ENCODE data around the gene SUGP1. TPM values are rescaled to one million over a fixed set of nuclear protein-coding genes. Genes with fewer than 3 reads are reported as not detected.

The SUGP1 gene
- total RNA-seq, 2 donors from 2014 or later, result 51.1 to 53.5 TPM

GRCh38 chr19:19262190-19263057 is 57.9 kb downstream of the SUGP1 start:
- DNase-seq (ENCODE audit: low spot score), result no peak
- 8% methylated on average over 31 of the region's 31 CpGs for WGBS
- TF ChIP-seq POLR2A (IDR thresholded peaks at IDR 0.05) (no peak), POLR2AphosphoS5 (IDR thresholded peaks at IDR 0.05) (no peak)
- TF ChIP-seq, protein P1, sequence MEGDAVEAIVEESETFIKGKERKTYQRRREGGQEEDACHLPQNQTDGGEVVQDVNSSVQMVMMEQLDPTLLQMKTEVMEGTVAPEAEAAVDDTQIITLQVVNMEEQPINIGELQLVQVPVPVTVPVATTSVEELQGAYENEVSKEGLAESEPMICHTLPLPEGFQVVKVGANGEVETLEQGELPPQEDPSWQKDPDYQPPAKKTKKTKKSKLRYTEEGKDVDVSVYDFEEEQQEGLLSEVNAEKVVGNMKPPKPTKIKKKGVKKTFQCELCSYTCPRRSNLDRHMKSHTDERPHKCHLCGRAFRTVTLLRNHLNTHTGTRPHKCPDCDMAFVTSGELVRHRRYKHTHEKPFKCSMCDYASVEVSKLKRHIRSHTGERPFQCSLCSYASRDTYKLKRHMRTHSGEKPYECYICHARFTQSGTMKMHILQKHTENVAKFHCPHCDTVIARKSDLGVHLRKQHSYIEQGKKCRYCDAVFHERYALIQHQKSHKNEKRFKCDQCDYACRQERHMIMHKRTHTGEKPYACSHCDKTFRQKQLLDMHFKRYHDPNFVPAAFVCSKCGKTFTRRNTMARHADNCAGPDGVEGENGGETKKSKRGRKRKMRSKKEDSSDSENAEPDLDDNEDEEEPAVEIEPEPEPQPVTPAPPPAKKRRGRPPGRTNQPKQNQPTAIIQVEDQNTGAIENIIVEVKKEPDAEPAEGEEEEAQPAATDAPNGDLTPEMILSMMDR (IDR thresholded peaks at IDR 0.05), result no peak
- peaks cover 11% of the 10 kb centered on the region for H3K27me3 ChIP-seq (replicated peaks; ENCODE audit: insufficient read depth)
- no peak overlapping the region for H3K27ac ChIP-seq
- intact Hi-C loops (cut with DNase I), result no loop called here
- no peaks in the 10 kb centered on the region for H3K4me1 ChIP-seq (replicated peaks)
- H3K36me3 ChIP-seq, result no peaks in the 10 kb centered on the region
- no peak overlapping the region for H3K4me3 ChIP-seq
- H3K9me3 ChIP-seq, result no peaks in the 10 kb centered on the region

GRCh38 chr19:19261350-19262189 is 58.7 kb downstream of the SUGP1 start:
- Histone ChIP-seq H3K36me3 (no peaks in the 10 kb centered on the region), H3K4me1 (replicated peaks) (no peaks in the 10 kb centered on the region), H3K27ac (no peak overlapping the region), H3K27me3 (replicated peaks; ENCODE audit: insufficient read depth) (peaks cover 11% of the 10 kb centered on the region), H3K9me3 (no peaks in the 10 kb centered on the region), H3K4me3 (no peak overlapping the region)
- no peak for TF ChIP-seq POLR2AphosphoS5 (IDR thresholded peaks at IDR 0.05)
- no peak for TF ChIP-seq POLR2A (IDR thresholded peaks at IDR 0.05)
- TF ChIP-seq, protein P1 (IDR thresholded peaks at IDR 0.05), result no peak
- WGBS, result 2% methylated on average over 52 of the region's 52 CpGs
- intact Hi-C loops (cut with DNase I), result no loop called here
- DNase-seq (ENCODE audit: low spot score), result no peak

DNA sequence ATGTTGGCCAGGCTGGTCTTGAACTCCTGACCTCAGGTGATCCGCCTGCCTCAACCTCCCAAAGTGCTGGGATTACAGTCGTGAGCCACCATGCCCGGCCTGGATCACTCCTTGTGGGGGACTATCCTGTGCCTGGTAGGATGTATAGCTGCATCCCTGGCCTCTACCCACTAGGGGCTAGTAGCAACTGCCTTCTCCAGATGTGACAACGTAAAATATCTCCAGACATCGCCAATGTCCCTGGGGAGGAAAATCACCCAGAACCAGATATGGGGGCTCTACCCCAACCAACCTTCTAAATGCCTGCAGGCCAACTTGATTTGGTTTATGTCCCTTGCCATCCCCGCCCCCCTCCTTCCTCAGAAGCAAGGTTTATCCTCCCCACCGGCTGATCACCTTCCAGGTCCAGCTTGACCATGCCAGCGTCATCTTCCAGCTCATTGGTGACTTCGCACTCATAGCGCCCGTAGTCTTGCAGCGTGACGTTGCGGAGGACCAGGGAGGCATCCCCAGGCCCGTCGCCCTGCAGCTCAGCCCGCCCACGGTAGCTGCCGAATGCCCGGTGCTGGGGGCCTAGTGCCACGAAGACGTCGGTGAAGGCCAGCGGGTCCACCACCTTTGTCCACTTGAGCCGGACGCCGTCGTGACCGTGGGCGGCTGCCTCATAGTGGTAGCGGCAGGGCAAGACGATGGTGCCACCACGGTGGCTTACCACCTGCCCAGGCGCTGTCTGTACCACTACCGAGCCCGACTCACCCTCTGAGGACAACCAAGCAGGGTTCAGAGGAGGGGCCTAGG is 59.7 kb downstream of the SUGP1 start:
- intact Hi-C loops (cut with DNase I), result no loop called here
- 65% methylated on average over 25 of the region's 36 CpGs for WGBS
- Histone ChIP-seq H3K36me3 (no peaks in the 10 kb centered on the region), H3K9me3 (no peaks in the 10 kb centered on the region), H3K4me3 (no peak overlapping the region), H3K27ac (no peak overlapping the region), H3K4me1 (replicated peaks) (no peaks in the 10 kb centered on the region), H3K27me3 (replicated peaks; ENCODE audit: insufficient read depth) (peaks cover 11% of the 10 kb centered on the region)
- DNase-seq (ENCODE audit: low spot score), result no peak
- TF ChIP-seq POLR2AphosphoS5 (IDR thresholded peaks at IDR 0.05) (no peak), POLR2A (IDR thresholded peaks at IDR 0.05) (no peak)
- TF ChIP-seq, protein P1 (IDR thresholded peaks at IDR 0.05), result no peak

- H3K4me1 ChIP-seq (replicated peaks), result no peaks in the 10 kb centered on the region
- H3K4me3 ChIP-seq, result no peak overlapping the region
- H3K27ac ChIP-seq, result no peak overlapping the region
- H3K27me3 ChIP-seq (replicated peaks; ENCODE audit: insufficient read depth), result peaks cover 11% of the 10 kb centered on the region
- no peak for DNase-seq (ENCODE audit: low spot score)
- intact Hi-C loops (cut with DNase I), result no loop called here
- TF ChIP-seq POLR2A (IDR thresholded peaks at IDR 0.05) (no peak), POLR2AphosphoS5 (IDR thresholded peaks at IDR 0.05) (no peak)
- TF ChIP-seq, protein P1 (IDR thresholded peaks at IDR 0.05), result no peak
- H3K36me3 ChIP-seq, result no peaks in the 10 kb centered on the region
- 75% methylated on average over 2 of the region's 2 CpGs for WGBS
- H3K9me3 ChIP-seq, result no peaks in the 10 kb centered on the region
Observed at GRCh38 chr19:19259741-19260140, 60.6 kb downstream of the SUGP1 start.
